ENCODE results near the gene TMEM143. TPM values are rescaled to one million over a fixed set of nuclear protein-coding genes. Genes with fewer than 3 reads are reported as not detected.

TMEM143 gene
- total RNA-seq: 10 to 100 TPM; 24.8 to 26.1 TPM

DNA sequence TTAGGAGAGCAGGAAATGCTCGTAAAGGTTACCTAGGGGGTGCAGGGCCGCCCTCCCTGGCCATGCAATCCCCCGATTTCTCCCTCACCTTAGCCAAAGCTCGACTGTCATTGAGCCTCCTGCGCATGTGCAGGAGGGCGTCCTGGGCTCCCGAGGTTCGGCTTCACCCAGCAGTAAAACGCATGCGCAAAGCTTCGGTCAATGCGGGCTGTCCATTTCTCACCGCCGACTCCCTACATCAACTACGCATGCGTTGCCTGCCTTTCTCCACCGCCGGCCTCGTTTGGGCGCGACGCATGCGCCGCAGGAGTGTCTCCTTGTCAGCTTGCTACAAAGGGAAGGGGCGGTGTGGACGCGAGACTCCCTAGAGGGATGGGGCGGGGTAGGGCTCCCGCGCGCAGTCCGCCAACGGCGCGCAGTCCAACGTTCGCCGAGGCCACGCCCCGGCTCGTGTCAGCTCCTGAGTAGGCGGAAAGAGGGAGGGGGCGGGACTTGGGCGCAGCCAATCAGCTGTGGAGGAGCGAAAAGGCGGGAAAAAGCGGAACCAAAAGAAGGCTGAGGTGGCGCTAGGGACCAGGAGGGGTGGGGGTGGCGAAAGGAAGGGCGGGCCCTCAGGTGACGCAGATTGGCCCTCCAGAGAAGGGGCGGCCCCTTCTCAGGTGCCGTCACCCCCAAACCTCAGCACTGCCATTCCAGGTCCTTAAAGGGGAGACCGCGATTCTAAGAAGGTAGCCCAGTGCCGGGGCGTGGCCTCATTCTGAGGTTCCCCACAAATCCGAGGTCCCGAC lies at the start of gene TMEM143, which contains the start of gene SYNGR4:
TMEM143 (minus strand) TSS at position 131 of the 788 bp plus-strand sequence; CDS start at position 111, 20 bp downstream.
SYNGR4 (plus strand) TSS at position 558 of the 788 bp plus-strand sequence. CDS start 1,476 bp downstream, outside the sequence.
- Mint-ChIP-seq H3K4me3 (peak within 1 kb of the TSS; percentile 90), H3K36me3 (peaks cover 4% of the 10 kb centered on the region), H3K27me3 (no peaks in the 10 kb centered on the region), H3K9me3 (no peaks in the 10 kb centered on the region), H3K27ac (peak within 1 kb of the TSS; percentile 97), H3K4me1 (peaks cover 17% of the 10 kb centered on the region)
- DNase-seq (peak; percentile 97), ATAC-seq (ENCODE audit: low read depth) (peak; percentile 89)
- POLR2A ChIA-PET: interaction anchor here (0.6 to 3.3 kb wide), 19 partner anchors 20 to 1090 kb away, joined by 3 to 40 read pairs (median 4); partner anchors contain the start of genes EMP3, GRIN2D, GRWD1 and KDELR1

DNA sequence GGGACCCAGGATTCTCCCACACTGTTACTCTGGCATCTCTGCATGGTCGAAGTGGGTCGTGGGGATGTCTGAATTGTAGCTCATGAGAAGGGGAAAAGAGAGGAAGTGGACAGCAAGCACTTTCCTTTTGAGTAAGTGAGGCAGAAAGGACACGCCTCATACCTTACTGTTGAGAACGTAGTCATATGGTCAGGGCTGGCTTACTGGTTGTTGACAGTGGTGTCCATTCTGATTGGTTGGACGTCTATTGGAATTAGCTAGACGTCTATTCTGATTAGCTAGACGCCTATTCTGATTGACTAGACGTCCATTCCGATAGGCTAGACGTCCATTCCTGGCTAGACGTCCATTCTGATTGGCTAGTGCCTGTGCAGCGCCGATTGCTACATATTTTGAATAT lies 42.1 kb upstream of the TMEM143 start:
- Mint-ChIP-seq H3K36me3 (no peaks in the 10 kb centered on the region), H3K27ac (no peak overlapping the region), H3K4me1 (peaks cover 9% of the 10 kb centered on the region), H3K4me3 (no peak overlapping the region), H3K27me3 (peaks cover 19% of the 10 kb centered on the region), H3K9me3 (no peaks in the 10 kb centered on the region)
- no peak for ATAC-seq (ENCODE audit: low read depth)
- DNase-seq: no peak
- POLR2A ChIA-PET: no interaction called here

DNA sequence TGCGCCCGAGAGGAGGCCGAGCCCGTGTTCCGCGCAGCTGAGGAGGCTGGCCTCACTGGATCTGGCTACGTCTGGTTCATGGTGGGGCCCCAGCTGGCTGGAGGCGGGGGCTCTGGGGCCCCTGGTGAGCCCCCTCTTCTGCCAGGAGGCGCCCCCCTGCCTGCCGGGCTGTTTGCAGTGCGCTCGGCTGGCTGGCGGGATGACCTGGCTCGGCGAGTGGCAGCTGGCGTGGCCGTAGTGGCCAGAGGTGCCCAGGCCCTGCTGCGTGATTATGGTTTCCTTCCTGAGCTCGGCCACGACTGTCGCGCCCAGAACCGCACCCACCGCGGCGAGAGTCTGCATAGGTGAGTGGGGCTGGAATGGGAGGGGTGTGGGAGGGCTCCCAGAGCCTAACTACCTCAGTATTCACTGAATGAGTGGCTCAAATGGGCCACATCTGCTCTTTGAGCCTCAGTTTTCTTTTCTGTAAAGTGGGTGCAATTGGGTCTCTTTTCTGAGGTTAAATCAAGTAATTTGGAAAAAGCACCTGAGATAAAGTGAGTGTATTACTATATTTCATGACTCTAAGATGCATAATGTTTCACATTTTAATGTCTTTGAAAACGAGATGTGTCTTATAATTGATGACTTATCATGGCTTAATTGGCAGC lies 41.4 kb upstream of the TMEM143 start:
- Mint-ChIP-seq H3K27me3 (peaks cover 19% of the 10 kb centered on the region), H3K36me3 (no peaks in the 10 kb centered on the region), H3K4me3 (no peak overlapping the region), H3K9me3 (no peaks in the 10 kb centered on the region), H3K4me1 (peaks cover 11% of the 10 kb centered on the region), H3K27ac (no peak overlapping the region)
- DNase-seq (no peak), ATAC-seq (ENCODE audit: low read depth) (no peak)
- POLR2A ChIA-PET: no interaction called here

DNA sequence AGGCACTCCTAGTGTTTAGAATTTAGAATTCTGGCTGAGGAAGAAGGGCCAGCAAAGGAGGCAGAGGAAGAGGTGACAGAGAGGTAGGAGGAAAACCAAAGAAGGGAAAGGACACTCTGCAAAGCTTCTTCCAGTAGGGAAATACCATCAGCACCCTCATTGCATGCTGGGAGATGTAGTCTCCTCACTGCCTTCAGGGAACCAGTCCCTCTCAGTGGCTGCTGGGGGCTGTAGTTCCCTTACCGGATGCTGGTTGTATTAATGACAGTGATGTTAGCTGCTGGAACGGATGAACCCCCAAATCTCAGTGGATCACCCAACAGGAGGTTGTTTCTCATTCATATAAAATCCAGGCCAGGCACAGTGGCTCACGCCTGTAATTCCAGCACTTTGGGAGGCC lies 39.9 kb upstream of the TMEM143 start:
- ATAC-seq (ENCODE audit: low read depth) (peak; percentile 92), DNase-seq (no peak)
- Mint-ChIP-seq H3K27ac (peak overlapping the region; percentile 82), H3K4me3 (peak overlapping the region; percentile 12), H3K9me3 (no peaks in the 10 kb centered on the region), H3K27me3 (peaks cover 16% of the 10 kb centered on the region), H3K36me3 (no peaks in the 10 kb centered on the region), H3K4me1 (peaks cover 17% of the 10 kb centered on the region)
- POLR2A ChIA-PET: interaction anchor here (0.7 to 2.7 kb wide), 5 partner anchors 10 to 83 kb away, joined by 3 to 7 read pairs (median 3); partner anchors contain the start of genes SYNGR4 and TMEM143

DNA sequence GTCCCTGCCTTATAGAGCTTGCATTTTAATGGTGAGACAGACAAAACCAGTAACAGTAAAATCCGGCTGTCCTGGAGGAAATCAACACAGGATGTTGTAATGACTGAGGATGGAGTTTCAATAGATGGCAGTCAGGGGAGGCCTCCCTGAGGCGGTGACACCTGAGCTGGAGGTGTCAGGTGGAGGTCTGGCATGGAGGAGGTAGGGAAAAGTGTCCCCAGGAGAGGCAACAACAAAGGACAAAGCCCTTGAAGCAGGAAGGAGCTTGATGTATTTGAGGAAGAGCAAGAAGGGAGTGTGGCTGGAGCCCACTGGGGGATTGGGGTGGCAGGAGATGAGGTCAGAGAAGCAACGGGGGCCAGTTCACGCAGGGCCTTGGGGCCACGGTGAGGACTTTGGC lies 37.5 kb upstream of the TMEM143 start:
- POLR2A ChIA-PET: interaction anchor here (0.9 to 2.7 kb wide), 3 partner anchors 10 to 37 kb away, joined by 3 to 9 read pairs (median 7); partner anchors contain the start of genes KDELR1, SYNGR4 and TMEM143
- Mint-ChIP-seq H3K27me3 (peaks cover 20% of the 10 kb centered on the region), H3K27ac (no peak overlapping the region), H3K36me3 (peaks cover 4% of the 10 kb centered on the region), H3K4me1 (peaks cover 27% of the 10 kb centered on the region), H3K4me3 (no peak overlapping the region), H3K9me3 (no peaks in the 10 kb centered on the region)
- DNase-seq: no peak
- ATAC-seq (ENCODE audit: low read depth): no peak

DNA sequence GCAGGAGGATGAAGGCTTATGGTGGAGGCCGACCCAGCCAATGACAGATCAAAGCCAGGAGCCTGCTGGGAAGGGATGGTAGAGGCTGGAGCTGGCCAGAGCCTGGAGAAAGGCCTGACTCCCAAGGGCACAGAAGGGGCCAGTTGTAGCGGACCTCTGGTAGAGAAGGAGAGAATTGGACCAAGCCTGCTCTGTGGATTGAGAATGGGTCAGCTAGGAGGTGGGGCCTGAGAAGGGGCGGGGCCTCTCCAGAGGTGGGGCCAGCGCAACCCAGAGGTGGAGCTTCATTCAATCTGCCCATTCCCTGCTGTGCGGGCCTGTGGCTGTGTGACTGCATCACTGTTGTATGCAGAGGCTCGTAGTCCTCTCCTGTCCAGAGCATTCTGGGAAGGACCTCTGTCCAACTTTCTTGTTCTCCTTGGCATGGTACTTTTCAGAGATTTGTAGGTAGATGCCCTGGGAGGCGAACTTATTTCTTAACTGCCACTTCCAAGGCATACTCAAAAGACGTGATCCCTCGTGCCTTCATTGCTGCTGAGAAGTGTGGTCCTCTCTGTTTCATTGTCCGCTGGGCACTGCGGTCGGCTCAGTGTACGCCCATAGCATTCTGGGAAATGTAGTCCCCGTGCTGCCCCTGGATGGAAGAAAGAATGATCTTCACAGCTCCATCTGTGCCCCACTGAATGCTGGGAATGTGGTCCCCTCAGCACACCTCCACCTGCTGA lies 36.4 kb upstream of the TMEM143 start:
- Mint-ChIP-seq H3K4me3 (no peak overlapping the region), H3K27ac (no peak overlapping the region), H3K36me3 (peaks cover 4% of the 10 kb centered on the region), H3K9me3 (no peaks in the 10 kb centered on the region), H3K4me1 (peaks cover 25% of the 10 kb centered on the region), H3K27me3 (peaks cover 29% of the 10 kb centered on the region)
- no peak for ATAC-seq (ENCODE audit: low read depth)
- DNase-seq: no peak
- POLR2A ChIA-PET: interaction anchor here (0.6 to 2.2 kb wide), 3 partner anchors 9 to 36 kb away, joined by 3 to 9 read pairs (median 7); partner anchors contain the start of genes KDELR1, SYNGR4 and TMEM143

DNA sequence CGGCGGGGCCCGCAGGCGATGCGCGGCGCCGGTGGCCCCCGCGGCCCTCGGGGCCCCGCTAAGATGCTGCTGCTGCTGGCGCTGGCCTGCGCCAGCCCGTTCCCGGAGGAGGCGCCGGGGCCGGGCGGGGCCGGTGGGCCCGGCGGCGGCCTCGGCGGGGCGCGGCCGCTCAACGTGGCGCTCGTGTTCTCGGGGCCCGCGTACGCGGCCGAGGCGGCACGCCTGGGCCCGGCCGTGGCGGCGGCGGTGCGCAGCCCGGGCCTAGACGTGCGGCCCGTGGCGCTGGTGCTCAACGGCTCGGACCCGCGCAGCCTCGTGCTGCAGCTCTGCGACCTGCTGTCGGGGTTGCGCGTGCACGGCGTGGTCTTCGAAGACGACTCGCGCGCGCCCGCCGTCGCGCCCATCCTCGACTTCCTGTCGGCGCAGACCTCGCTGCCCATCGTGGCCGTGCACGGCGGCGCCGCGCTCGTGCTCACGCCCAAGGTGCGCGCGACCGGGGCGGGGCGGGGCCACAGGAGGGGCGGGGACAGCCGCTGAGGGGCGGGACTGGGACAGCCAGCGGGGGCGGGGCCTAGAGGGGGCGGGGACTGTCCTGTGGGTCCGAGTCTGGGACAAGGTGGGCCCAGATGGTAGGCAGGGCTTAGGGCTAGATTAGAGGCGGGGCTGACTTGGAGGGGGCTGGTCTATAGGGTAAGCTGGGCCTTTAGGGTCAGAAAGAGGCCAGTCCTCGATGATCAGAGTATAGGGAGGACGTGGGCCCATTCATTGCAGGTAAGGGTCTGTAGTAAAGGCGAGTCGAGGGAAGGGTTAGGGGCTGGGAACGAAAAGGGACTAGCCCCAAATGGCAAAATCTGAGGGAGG lies 34.9 kb upstream of the TMEM143 start:
- POLR2A ChIA-PET: interaction anchor here (2.2 kb wide), 1 partner anchor 34 kb away, joined by 7 read pairs; the partner anchor contains the start of genes SYNGR4 and TMEM143
- peaks cover 27% of the 10 kb centered on the region for H3K4me1 Mint-ChIP-seq
- peaks cover 41% of the 10 kb centered on the region for H3K27me3 Mint-ChIP-seq
- DNase-seq (peak; percentile 93), ATAC-seq (ENCODE audit: low read depth) (peak; percentile 57)
- H3K27ac Mint-ChIP-seq: peak overlapping the region; percentile 44
- peaks cover 4% of the 10 kb centered on the region for H3K36me3 Mint-ChIP-seq
- peak overlapping the region; percentile 58 for H3K4me3 Mint-ChIP-seq
- no peaks in the 10 kb centered on the region for H3K9me3 Mint-ChIP-seq

DNA sequence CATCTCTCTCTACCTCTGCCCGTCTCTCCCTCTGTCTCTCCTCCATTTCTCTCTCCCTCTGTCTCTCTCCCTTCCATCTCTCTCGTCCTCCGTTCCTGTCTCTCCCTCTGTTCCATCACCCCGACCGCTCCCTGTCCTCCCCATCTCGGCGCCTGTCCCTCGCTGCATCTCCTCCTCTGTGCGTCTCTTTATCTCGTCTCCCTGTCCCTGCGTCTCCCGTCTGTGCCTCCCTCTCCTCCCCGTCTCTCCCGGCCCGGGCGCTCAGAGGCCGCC lies 34.3 kb upstream of the TMEM143 start:
- H3K27me3 Mint-ChIP-seq: peaks cover 45% of the 10 kb centered on the region
- peaks cover 25% of the 10 kb centered on the region for H3K4me1 Mint-ChIP-seq
- H3K36me3 Mint-ChIP-seq: peaks cover 4% of the 10 kb centered on the region
- H3K4me3 Mint-ChIP-seq: peak overlapping the region; percentile 93
- no peak for ATAC-seq (ENCODE audit: low read depth)
- DNase-seq: no peak
- POLR2A ChIA-PET: interaction anchor here (2.2 kb wide), 1 partner anchor 34 kb away, joined by 7 read pairs; the partner anchor contains the start of genes SYNGR4 and TMEM143
- H3K27ac Mint-ChIP-seq: peak overlapping the region; percentile 91
- no peaks in the 10 kb centered on the region for H3K9me3 Mint-ChIP-seq

DNA sequence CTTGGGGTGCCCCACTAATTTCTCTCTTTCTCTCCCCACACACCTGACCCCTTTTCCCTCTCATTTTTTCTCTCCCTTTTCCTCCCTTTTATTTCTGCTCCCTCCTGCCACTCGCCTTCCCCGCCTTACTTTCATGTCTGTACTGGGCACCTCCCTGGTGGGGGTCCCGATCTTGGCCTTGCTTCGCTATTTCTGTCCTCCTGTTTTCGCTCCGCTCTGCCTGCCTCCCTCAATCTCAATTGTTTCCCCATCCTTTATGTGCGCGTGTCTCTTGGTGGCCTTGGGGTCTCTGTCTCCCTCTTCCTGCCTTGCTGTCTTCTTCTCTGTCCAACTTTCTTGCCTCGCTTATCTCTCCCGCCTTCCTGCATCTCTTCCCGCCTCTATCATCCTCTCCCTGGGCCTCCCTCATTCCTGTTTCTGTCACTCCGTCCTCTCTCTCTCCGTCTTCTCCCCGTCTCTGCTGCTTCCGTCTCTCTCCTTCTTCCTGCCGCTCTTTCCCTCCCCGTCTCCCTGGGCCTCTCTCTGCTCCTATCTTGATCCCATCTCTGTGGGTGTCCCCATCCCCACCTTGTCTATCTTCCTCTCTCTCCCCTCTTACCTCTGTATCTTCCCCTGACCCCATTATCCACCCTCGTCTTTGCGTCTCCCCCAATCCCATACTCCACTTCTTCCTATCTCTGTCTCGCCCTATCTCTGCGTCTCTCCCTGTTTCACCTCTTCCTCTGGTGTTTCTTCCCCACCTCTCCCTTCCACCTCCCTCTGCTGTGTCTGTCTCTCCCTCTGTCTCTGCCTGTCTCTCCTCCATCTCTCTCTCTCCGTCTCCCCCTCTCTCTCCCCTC lies 33.7 kb upstream of the TMEM143 start:
- H3K9me3 Mint-ChIP-seq: no peaks in the 10 kb centered on the region
- POLR2A ChIA-PET: no interaction called here
- peaks cover 51% of the 10 kb centered on the region for H3K27me3 Mint-ChIP-seq
- DNase-seq: no peak
- peaks cover 25% of the 10 kb centered on the region for H3K4me1 Mint-ChIP-seq
- H3K36me3 Mint-ChIP-seq: peaks cover 4% of the 10 kb centered on the region
- peak overlapping the region; percentile 93 for H3K4me3 Mint-ChIP-seq
- no peak for ATAC-seq (ENCODE audit: low read depth)
- peak overlapping the region; percentile 91 for H3K27ac Mint-ChIP-seq

DNA sequence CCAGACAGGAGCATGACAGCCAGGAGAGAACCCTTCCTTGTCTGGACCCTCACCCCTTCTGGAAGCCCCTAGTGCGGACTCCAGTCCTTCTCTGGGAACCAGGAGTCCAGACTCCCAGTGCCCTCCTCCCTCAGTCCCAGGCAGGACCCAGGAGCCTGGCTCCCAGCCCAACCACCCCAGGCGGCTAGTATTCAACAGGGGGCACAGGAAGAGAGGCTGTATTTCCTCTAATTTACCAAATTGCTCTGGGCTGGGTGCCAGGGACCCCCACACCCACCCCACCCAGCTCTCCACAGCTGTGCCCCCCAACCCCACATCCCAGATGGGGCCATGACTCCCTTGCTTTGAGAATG lies 33.1 kb upstream of the TMEM143 start:
- no peak overlapping the region for H3K27ac Mint-ChIP-seq

DNA sequence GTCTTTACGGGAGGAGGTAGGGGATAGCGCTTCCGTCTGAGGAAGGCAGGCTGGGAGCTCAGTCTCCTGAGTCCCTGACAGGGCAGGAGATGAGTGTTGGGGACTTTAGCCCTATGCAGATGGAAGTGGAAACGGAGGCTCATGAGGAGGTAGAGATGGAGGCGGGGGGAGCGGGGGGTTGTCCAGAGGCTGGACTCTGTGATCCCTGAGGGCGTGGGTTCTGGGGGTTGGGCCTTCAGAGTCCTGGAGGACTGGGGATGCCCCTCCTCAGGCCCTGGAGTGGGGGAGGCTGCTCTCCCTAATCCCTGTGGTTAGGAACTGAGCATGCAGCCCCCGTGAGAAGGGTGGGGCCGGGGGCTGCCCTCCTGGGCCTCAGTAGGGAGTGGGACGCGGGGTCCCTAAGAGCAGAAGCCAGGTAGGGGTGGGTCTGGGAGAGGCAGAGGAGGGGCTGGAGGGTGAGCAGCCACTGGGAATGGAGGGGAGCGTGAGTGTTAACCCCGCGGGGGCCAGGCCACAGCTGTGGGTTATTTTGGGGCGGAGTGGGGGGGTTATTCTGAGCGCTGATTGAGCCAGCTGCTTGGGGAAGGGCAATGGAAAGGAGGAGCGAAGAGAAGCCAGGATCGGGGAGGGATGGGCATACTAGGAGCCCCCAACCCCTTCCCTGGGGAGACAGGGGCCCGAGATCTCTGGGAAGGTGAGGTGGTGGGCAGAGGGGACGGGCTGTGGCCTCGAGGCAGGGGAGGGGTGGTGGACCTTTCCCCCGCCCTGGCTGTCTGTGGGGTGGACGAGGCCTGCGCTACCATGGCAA lies 32.5 kb upstream of the TMEM143 start:
- Mint-ChIP-seq H3K9me3 (no peaks in the 10 kb centered on the region), H3K36me3 (peaks cover 4% of the 10 kb centered on the region), H3K27me3 (peaks cover 53% of the 10 kb centered on the region), H3K27ac (no peak overlapping the region), H3K4me1 (peaks cover 28% of the 10 kb centered on the region), H3K4me3 (no peak overlapping the region)
- ATAC-seq (ENCODE audit: low read depth): no peak
- DNase-seq: no peak
- POLR2A ChIA-PET: interaction anchor here (0.6 to 0.8 kb wide), 2 partner anchors 15 to 65 kb away, joined by 3 read pairs; no protein-coding TSS in a partner anchor

More for the DNA sequence above, 33.1 kb upstream of the TMEM143 start:
- DNase-seq (no peak), ATAC-seq (ENCODE audit: low read depth) (no peak)
- H3K4me3 Mint-ChIP-seq: no peak overlapping the region
- POLR2A ChIA-PET: no interaction called here
- H3K9me3 Mint-ChIP-seq: no peaks in the 10 kb centered on the region
- H3K36me3 Mint-ChIP-seq: peaks cover 4% of the 10 kb centered on the region
- peaks cover 53% of the 10 kb centered on the region for H3K27me3 Mint-ChIP-seq
- H3K4me1 Mint-ChIP-seq: peaks cover 25% of the 10 kb centered on the region
